Measurements from ENCODE around the gene OR10A7.
"Not testable (repeated sequence)": the region's sequence is repeated elsewhere in the genome, so short reads cannot be mapped to it uniquely, and the experiment has no call there.

OR10A7 gene, protein sequence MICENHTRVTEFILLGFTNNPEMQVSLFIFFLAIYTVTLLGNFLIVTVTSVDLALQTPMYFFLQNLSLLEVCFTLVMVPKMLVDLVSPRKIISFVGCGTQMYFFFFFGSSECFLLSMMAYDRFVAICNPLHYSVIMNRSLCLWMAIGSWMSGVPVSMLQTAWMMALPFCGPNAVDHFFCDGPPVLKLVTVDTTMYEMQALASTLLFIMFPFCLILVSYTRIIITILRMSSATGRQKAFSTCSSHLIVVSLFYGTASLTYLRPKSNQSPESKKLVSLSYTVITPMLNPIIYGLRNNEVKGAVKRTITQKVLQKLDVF

DNA sequence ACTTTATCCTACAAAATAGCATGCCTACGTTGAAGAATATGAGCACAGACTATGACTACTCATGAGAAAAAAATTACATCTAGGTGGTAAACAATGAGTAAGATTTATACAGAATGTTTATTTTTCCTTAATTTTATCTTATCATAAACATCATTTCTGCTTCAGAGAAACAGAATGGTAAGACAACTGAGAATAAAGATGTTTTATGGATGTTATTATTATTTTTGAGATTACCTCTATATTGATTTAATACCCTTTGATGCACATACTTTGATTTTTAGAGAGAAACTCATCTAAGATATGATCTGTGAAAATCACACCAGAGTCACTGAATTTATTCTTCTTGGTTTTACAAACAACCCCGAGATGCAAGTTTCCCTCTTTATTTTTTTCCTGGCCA, at the start of gene OR10A7:
TSS of gene OR10A7 (plus strand) at position 301 of the 400 bp plus-strand sequence. CDS start at position 301, 0 bp downstream.
- DNase-seq, result no peak
- TF ChIP-seq, protein P1, sequence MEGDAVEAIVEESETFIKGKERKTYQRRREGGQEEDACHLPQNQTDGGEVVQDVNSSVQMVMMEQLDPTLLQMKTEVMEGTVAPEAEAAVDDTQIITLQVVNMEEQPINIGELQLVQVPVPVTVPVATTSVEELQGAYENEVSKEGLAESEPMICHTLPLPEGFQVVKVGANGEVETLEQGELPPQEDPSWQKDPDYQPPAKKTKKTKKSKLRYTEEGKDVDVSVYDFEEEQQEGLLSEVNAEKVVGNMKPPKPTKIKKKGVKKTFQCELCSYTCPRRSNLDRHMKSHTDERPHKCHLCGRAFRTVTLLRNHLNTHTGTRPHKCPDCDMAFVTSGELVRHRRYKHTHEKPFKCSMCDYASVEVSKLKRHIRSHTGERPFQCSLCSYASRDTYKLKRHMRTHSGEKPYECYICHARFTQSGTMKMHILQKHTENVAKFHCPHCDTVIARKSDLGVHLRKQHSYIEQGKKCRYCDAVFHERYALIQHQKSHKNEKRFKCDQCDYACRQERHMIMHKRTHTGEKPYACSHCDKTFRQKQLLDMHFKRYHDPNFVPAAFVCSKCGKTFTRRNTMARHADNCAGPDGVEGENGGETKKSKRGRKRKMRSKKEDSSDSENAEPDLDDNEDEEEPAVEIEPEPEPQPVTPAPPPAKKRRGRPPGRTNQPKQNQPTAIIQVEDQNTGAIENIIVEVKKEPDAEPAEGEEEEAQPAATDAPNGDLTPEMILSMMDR (IDR thresholded peaks at IDR 0.05), result no peak
- Histone ChIP-seq H3K4me1 (no peaks in the 10 kb centered on the region), H3K9me3 (no peaks in the 10 kb centered on the region), H3K36me3 (no peaks in the 10 kb centered on the region), H3K4me3 (no peak within 1 kb of the TSS), H3K27me3 (no peaks in the 10 kb centered on the region), H3K27ac (no peak within 1 kb of the TSS)
- intact Hi-C loops (cut with DNase I; ENCODE audit: low total_unique reads), result no loop called here

DNA sequence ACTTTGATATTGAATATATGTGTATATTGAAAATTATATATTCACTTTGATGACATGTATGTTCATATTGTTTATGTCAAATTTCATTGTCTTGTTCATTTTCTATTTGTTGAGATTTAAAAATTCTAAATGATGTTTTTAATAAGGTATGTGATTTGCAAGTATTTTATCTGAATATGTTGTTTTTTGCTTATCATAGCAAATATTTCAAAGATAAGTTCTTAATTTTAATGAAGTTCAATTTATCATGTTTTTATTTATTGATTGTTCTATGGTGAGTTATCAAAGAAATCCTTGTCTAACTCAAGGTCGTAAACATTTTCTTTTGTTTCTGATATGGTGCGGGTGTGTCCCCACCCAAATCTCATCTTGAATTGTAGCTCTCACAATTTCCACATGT, 49.4 kb upstream of the OR10A7 start:
- no peaks in the 10 kb centered on the region for H3K4me1 ChIP-seq

GRCh38 chr12:55171846-55172245, 49.0 kb upstream of the OR10A7 start:
- intact Hi-C loops (cut with DNase I; ENCODE audit: low total_unique reads), result not testable (repeated sequence)

More for the DNA sequence above, 49.4 kb upstream of the OR10A7 start:
- H3K27ac ChIP-seq, result no peak overlapping the region
- TF ChIP-seq, protein P1 (IDR thresholded peaks at IDR 0.05), result no peak
- intact Hi-C loops (cut with DNase I; ENCODE audit: low total_unique reads), result no loop called here
- no peak for DNase-seq
- no peaks in the 10 kb centered on the region for H3K27me3 ChIP-seq
- no peaks in the 10 kb centered on the region for H3K9me3 ChIP-seq
- H3K4me3 ChIP-seq, result no peak overlapping the region
- no peaks in the 10 kb centered on the region for H3K36me3 ChIP-seq

GRCh38 chr12:55172686-55173085, 48.1 kb upstream of the OR10A7 start:
- TF ChIP-seq, protein P1 (IDR thresholded peaks at IDR 0.05), result no peak
- DNase-seq, result no peak
- Histone ChIP-seq H3K27me3 (no peaks in the 10 kb centered on the region), H3K27ac (no peak overlapping the region), H3K9me3 (no peaks in the 10 kb centered on the region), H3K4me3 (no peak overlapping the region), H3K4me1 (no peaks in the 10 kb centered on the region), H3K36me3 (no peaks in the 10 kb centered on the region)
- intact Hi-C loops (cut with DNase I; ENCODE audit: low total_unique reads), result no loop called here

More at GRCh38 chr12:55171846-55172245, 49.0 kb upstream of the OR10A7 start:
- not testable (repeated sequence) for H3K4me1 ChIP-seq, H3K4me3 ChIP-seq, DNase-seq, H3K27me3 ChIP-seq, H3K36me3 ChIP-seq, H3K27ac ChIP-seq, H3K9me3 ChIP-seq

- no peaks in the 10 kb centered on the region for H3K27me3 ChIP-seq
- no peak overlapping the region for H3K27ac ChIP-seq
- no peak for DNase-seq
- no peaks in the 10 kb centered on the region for H3K9me3 ChIP-seq
- intact Hi-C loops (cut with DNase I; ENCODE audit: low total_unique reads), result no loop called here
- TF ChIP-seq, protein P1 (IDR thresholded peaks at IDR 0.05), result no peak
- no peaks in the 10 kb centered on the region for H3K4me1 ChIP-seq
- H3K36me3 ChIP-seq, result no peaks in the 10 kb centered on the region
- no peak overlapping the region for H3K4me3 ChIP-seq
Measured at GRCh38 chr12:55173456-55173855, 47.4 kb upstream of the OR10A7 start.

- H3K4me3 ChIP-seq, result no peak overlapping the region
- no peak for DNase-seq
Measured at GRCh38 chr12:55188573-55188972, 32.3 kb upstream of the OR10A7 start.

More at GRCh38 chr12:55188573-55188972, 32.3 kb upstream of the OR10A7 start:
- Histone ChIP-seq H3K27ac (no peak overlapping the region), H3K27me3 (no peaks in the 10 kb centered on the region), H3K36me3 (no peaks in the 10 kb centered on the region), H3K9me3 (no peaks in the 10 kb centered on the region), H3K4me1 (no peaks in the 10 kb centered on the region)
- TF ChIP-seq, protein P1 (IDR thresholded peaks at IDR 0.05), result no peak
- intact Hi-C loops (cut with DNase I; ENCODE audit: low total_unique reads), result no loop called here
